ENCODE measurements around the gene RFLNA.
"Not testable (repeated sequence)": the region's sequence is repeated elsewhere in the genome, so short reads cannot be mapped to it uniquely, and the experiment has no call there.

The RFLNA gene

DNA sequence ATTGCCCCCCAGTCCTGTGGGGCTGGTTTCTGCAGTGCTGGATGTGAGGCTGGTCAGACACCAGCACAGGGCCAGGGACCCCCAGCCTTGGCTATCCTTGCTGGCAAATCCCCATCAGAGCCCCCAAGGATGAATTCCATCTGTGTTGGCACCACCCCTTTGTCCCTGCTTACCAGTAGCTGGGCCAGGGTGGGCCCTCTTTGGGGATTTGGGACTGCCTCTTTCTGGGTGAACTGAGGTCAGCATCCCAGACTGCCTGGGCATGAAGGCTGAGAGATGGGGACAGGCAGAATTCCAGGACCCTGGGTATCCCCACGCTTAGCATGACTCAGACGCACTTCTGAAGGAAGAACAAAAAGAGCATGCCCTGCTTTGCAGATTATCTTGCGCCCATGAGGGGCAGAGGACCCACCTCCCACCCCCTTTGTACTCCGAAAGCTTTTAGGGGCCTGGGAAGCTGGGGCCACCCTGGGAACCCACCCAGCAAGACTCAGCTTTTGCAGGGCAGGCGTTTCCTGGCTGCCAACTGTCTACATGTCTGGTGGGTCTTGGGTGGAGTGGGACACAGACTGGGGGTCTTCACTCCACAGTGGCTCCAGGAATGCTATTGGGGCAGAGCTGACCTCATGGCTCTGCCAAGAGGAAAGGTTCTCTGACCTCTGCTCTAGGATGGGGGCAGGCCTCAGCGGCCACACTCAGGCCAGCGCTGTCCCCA, 26.8 kb downstream of the RFLNA start:
- no peak for DNase-seq

DNA sequence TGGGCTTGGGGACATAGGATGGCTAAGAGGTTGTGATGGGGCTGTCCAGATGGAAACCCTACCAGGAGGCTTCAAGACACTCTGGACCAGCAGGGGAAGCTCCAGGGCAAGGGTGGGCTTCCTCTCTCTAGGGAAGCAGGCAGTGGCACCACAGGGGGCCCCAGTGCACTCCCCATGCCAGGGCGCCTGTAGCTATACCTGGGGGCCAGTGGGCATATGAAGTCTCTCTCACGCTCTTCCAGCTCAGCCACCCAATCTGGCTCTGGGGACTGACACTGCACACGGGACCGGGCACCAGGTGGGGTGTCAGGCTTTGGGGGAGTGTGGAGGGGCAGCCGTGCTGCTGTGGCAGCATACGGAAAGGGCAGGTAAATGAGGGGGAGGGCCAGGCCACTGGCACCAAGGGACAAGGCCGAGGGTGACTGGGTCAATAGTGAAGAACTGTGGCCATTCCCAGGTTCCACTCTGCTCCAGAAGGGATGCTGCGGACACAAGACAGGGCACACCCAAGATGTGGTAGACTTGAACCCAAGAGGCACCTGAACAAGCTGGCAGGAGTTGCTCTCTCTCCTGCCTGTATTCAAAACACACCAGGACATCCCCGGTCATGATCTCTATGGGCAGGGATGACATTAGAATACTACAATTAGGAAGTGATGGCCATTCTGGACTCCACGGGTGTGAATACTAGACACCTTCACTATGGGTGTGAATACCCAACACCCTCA, 27.5 kb downstream of the RFLNA start:
- DNase-seq = no peak

GRCh38 chr12:124322999-124323328, 28.1 kb downstream of the RFLNA start:
- DNase-seq = not testable (repeated sequence)

- no peak for DNase-seq
Measured at GRCh38 chr12:124323771-124324530, 29.1 kb downstream of the RFLNA start.

DNA sequence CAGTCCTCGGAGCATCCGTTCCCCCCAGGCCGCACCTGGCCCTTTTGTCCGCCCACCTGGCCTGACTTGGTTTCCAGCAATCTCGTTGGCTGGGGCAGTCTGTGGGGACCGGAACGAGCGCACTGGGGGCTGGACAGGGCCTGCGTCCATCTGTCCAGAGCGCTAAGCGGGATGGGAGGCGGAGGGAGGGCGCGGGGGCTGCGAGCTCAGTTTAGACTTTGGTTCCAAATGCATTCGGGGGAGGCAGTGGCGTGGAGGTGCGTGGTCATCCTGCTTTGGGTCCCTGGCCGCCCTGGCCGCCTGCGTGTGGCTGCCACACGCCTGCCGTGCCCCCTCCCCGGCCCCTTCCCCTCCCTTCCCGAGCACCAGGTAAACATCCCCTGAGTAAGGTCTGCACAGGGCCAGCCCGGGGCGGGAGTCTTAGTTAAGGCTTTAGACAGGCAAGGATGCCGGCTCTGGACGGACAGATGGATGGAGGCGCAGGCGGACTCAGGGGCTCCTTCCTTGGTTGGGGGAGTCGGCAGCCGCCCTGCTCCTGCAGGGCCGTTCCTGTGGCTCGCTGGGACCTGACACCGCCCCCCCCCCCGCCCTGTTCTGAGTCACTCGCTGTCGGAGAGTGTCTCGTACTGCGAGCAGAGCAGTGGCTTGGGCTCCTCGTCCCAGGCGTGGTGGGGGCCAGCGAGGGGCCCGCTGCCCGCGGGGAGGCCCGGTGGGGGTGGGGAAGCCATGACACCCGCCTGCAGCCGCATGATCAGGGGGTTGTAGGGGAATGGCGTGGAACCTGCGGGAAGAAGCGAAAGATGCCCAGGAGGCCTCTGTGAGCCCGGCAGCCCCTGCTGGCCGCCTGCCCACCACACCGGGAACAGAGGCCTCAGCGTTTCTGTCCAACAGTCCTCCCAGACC, 30.2 kb downstream of the RFLNA start:
- DNase-seq = no peak

GRCh38 chr12:124326104-124326503, 31.2 kb downstream of the RFLNA start:
- DNase-seq = no peak

- DNase-seq = no peak
Measured at GRCh38 chr12:124326871-124327270, 32.0 kb downstream of the RFLNA start.

GRCh38 chr12:124327362-124328043, 32.6 kb downstream of the RFLNA start:
- no peak for DNase-seq

GRCh38 chr12:124328116-124328515, 33.2 kb downstream of the RFLNA start:
- DNase-seq = no peak

DNA sequence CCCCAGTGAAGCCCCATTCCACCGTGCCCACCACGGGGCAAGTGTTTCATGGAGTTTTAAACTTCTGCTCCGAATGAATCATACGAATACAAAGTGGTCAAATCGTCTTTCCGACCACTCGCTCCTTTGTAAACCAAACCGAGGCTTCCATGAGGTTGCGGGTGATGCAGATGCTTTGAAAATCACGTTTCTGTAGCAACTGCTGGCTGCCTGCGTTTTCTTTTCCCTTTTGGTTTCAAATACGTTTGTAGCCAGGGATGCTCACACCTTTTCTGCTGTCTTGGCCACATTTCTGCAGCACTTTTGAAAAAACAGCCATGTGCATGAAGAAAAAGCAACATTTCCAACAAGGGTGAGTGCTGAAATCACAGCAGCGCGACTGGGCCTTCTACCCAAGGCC, 33.7 kb downstream of the RFLNA start:
- no peak for DNase-seq

- DNase-seq = no peak
Measured at GRCh38 chr12:124332058-124332672, 37.3 kb downstream of the RFLNA start.

- no peak for DNase-seq
Measured at GRCh38 chr12:124332900-124333299, 38.0 kb downstream of the RFLNA start.

- DNase-seq = no peak
Measured at GRCh38 chr12:124333724-124334123, 38.8 kb downstream of the RFLNA start.

GRCh38 chr12:124334266-124334665, 39.4 kb downstream of the RFLNA start:
- no peak for DNase-seq

GRCh38 chr12:124334976-124335375, 40.1 kb downstream of the RFLNA start:
- no peak for DNase-seq

GRCh38 chr12:124335426-124336183, 40.7 kb downstream of the RFLNA start:
- no peak for DNase-seq

GRCh38 chr12:124336184-124336437, 41.2 kb downstream of the RFLNA start:
- DNase-seq = no peak

GRCh38 chr12:124336742-124337520, 42.0 kb downstream of the RFLNA start:
- no peak for DNase-seq

DNA sequence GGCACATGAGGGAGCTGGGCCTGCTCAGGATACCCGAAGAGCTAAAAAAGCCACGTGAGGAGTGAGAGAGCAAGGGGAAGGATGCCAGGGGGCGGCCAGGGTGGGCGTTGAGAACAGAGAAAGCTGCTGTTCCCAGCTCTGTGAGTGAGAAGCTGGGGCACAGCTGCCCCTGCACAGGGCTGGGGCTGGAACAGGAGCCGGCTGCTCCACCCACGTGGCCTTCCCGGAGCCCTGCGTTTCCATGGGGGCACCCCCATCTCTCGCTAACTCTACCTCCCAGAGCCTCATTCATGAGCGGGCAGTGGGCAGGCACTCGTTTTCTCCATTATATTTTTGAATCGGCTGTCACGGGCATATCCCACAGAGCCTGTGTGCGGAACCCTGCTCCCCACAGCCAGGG, 42.7 kb downstream of the RFLNA start:
- DNase-seq = no peak

DNA sequence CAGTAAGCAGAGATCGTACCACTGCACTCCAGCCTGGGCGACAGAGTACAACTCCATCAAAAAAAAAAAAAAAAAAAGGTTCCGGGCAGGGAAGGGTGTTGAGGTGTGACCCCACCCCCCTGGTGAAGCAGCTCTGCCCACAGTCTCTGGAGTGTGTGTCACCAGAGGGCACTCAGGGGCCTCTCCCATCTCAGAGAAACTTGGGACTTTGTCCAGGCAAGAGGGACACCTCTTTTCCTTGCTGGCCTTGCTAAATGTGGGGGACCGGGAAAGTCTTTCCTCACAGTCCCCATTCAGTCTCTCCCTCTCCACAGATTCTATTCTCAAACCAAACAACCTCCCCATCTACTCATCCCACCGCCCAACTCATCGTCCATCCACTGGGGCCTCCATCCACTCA, 43.6 kb downstream of the RFLNA start:
- DNase-seq = no peak

All from NCI-H1417 treated with DMSO at 0.1 percent for 48 hours (cell line).